H1 (cell line): ENCODE measurements around the gene CCDC14. TPM values are rescaled to one million over a fixed set of nuclear protein-coding genes. Genes with fewer than 3 reads are reported as not detected.

Source experiments
- BACH1 ChIP-seq: IDR thresholded peaks from 2 replicates; pipeline ENCODE4 v1.6.1; 2012; ENCODE audit warnings: low read length, improper control_type of control experiment
- CHD7 ChIP-seq: fragments of 300-600 bp; sonication (generic); IDR thresholded peaks from 2 replicates; pipeline ENCODE4 v1.7.1; 2012; ENCODE audit warnings: low read length, moderate library complexity, mild to moderate bottlenecking, inconsistent platforms; ENCODE audit not compliant: insufficient replicate concordance
- EGR1 ChIP-seq: IDR thresholded peaks from 2 replicates; pipeline ENCODE4 v1.6.1; 2011; ENCODE audit warnings: low read depth, low read length, borderline replicate concordance
- GTF2F1 ChIP-seq: IDR thresholded peaks from 2 replicates; pipeline ENCODE4 v1.6.1; 2012; ENCODE audit warnings: low read depth, low read length, improper control_type of control experiment, borderline replicate concordance
- SP1 ChIP-seq: IDR thresholded peaks from 2 replicates; pipeline ENCODE4 v1.6.1; 2011; ENCODE audit warnings: low read depth, low read length
- polyA plus RNA-seq, 7 experiments: library from polyadenylated mRNA; depleted of rRNA in 3 of 7; stranded (reverse) in 5 of 7; unstranded in 2 of 7; fragments of >200 nt in 5 of 7; fragments of 200-250 nt in 2 of 7; gene quantifications; 1 replicate in 5 of 7; 2 replicates in 1 of 7; 4 replicates in 1 of 7; pipeline versions ENCODE4 v1.2.1 to v1.2.3, GENCODE V29; 2011 to 2013; ENCODE audit warnings: missing spikeins in 2 of 7, mixed read lengths in 2 of 7
- total RNA-seq: library from RNA; stranded (reverse); fragmentation: NEBNext Ultra II Directional; extraction: Animal tissue kit (Norgen Biotek cat#: 25700); gene quantifications from 2 replicates; pipeline ENCODE4 v1.2.1, GENCODE V29; 2021

CCDC14 gene
- total and polyA plus RNA-seq, 2 of the 8 experiments (the other 6 are each of a cell fraction or from before 2014, with no cell fraction given), result 53.6 to 95.7 TPM

- TF ChIP-seq CHD7, result no peak
- no peak for TF ChIP-seq EGR1
- TF ChIP-seq GTF2F1, result no peak
- no peak for TF ChIP-seq BACH1
- TF ChIP-seq SP1, result no peak
Observed at GRCh38 chr3:123984350-123984749, 23.3 kb upstream of the CCDC14 start (continued).
